ENCODE results near the gene C16orf74.

The C16orf74 gene

DNA sequence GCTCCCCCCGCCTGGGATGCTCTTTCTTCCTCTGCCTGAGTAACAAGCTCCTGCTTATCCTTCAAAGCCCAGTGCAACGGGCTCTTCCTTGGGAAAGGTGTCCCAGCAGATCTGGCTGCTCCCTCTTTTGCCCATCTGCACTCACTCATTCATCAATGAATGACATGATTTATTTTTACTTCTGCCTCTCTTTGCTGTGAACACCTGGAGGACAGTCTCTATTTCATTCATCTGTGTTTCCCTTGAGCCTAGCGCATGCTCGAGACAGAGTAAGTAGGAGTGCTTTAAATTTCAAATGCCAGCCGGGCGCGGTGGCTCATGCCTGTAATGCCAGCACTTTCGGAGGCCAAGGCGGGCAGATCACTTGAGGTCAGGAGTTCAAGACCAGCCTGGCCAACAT lies 40.2 kb downstream of the C16orf74 start:
- no peaks in the 10 kb centered on the region for H3K27me3 ChIP-seq (ENCODE audit: control insufficient read depth, insufficient read depth, low read length)
- no peak overlapping the region for H3K4me3 ChIP-seq (ENCODE audit: low read depth, low read length)
- H3K4me1 ChIP-seq (ENCODE audit: control insufficient read depth, insufficient read depth, low read length) = peaks cover 3% of the 10 kb centered on the region
- H3K36me3 ChIP-seq (ENCODE audit: control insufficient read depth, insufficient read depth, low read length) = no peaks in the 10 kb centered on the region
- no peaks in the 10 kb centered on the region for H3K9me3 ChIP-seq (ENCODE audit: control insufficient read depth, insufficient read depth, low read length)
- H3K9ac ChIP-seq (ENCODE audit: low read depth, low read length) = no peak overlapping the region

DNA sequence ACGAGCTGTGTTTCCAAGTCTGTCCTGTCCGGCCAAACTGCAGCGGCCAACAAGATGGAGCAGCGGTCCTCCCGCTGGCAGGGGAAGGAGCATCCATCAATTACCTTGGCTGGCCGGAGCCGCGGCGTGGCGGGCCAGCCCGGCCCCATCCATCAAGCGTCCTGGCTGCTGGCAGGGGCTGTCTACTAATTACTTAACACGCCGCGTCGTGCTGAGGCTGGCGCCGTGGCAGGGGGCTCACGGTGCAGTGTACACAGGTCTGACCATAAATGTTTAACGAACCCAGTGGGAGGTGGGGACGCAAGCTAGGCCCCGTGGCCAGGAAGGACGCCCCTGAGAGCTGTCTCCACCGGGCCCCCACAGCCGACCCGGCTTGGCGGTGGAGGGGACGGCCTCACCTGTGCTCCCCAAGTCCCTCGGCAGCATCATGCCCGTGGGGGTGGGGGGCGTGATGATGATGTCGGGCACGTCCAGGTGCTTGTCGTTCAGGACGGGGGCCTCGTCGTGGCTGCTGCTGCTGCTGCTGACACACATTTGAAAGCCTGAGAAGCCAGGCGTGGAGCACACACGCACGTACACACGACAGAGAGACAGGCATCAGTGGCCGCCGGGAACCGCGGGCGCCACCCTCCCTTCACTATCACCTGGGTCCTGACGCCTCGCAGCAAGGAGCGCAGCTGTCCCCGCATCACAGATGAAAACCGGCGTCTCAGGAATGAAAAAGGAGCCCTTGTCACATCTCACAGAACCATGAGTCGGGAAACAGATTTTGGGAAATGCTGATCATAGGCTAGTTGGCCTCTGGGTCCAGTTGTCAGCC lies 40.9 kb downstream of the C16orf74 start:
- Histone ChIP-seq H3K4me1 (ENCODE audit: control insufficient read depth, insufficient read depth, low read length) (no peaks in the 10 kb centered on the region), H3K4me3 (ENCODE audit: low read depth, low read length) (no peak overlapping the region), H3K36me3 (ENCODE audit: control insufficient read depth, insufficient read depth, low read length) (no peaks in the 10 kb centered on the region), H3K9ac (ENCODE audit: low read depth, low read length) (no peak overlapping the region), H3K9me3 (ENCODE audit: control insufficient read depth, insufficient read depth, low read length) (no peaks in the 10 kb centered on the region), H3K27me3 (ENCODE audit: control insufficient read depth, insufficient read depth, low read length) (no peaks in the 10 kb centered on the region)

DNA sequence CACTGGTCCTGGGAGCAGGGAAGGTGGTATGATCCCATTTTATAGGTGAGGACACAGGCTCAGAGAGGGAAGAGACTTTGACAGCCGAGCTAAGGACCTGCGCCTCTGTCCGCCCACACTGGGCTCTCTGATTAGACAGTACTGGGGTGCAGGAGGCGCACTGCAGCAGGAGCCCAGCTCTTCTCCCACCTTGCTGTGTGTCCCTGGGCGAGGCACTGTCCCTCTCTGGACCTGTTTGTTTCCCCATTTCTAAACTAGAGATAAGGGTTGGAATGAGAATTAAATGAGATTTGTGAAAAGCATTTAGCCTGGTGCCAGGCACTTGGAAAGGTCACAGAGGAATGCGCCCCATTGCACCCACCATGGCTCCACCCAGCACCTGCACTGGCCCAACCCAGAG lies 42.6 kb downstream of the C16orf74 start:
- Histone ChIP-seq H3K4me1 (ENCODE audit: control insufficient read depth, insufficient read depth, low read length) (no peaks in the 10 kb centered on the region), H3K27me3 (ENCODE audit: control insufficient read depth, insufficient read depth, low read length) (no peaks in the 10 kb centered on the region), H3K36me3 (ENCODE audit: control insufficient read depth, insufficient read depth, low read length) (no peaks in the 10 kb centered on the region), H3K4me3 (ENCODE audit: low read depth, low read length) (no peak overlapping the region), H3K9ac (ENCODE audit: low read depth, low read length) (no peak overlapping the region), H3K9me3 (ENCODE audit: control insufficient read depth, insufficient read depth, low read length) (no peaks in the 10 kb centered on the region)

DNA sequence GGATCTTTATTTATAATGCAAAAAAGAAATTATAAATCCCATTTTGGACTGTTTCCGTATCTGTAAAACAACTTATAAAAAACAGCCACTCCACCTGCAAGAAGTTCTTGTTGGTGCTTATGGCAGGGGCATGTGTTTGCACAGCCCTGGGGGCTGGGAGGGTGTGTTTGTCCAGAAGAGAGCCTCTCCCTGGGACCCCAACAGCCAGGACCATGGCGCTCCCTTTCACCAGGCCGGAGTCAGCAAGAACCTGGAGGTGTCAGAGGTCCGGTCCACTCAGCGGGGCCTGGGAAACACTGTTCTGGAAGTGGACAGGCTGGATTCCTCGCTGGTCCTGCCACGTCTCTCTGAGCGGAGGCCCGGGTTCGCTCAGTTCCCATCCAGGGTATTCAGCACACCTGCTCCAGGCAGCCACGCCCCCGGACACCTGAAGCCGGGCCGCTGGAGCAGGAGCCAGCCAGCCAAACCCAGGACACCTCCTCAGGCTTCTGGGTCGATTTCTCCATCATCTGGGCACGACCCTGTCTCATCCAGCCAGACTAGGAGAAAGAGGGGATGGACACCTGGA lies 43.3 kb downstream of the C16orf74 start:
- Histone ChIP-seq H3K36me3 (ENCODE audit: control insufficient read depth, insufficient read depth, low read length) (no peaks in the 10 kb centered on the region), H3K4me1 (ENCODE audit: control insufficient read depth, insufficient read depth, low read length) (no peaks in the 10 kb centered on the region), H3K4me3 (ENCODE audit: low read depth, low read length) (no peak overlapping the region), H3K9me3 (ENCODE audit: control insufficient read depth, insufficient read depth, low read length) (no peaks in the 10 kb centered on the region), H3K27me3 (ENCODE audit: control insufficient read depth, insufficient read depth, low read length) (no peaks in the 10 kb centered on the region), H3K9ac (ENCODE audit: low read depth, low read length) (no peak overlapping the region)

GRCh38 chr16:85706449-85707034 lies 44.4 kb downstream of the C16orf74 start:
- H3K4me3 ChIP-seq (ENCODE audit: low read depth, low read length) = no peak overlapping the region
- no peaks in the 10 kb centered on the region for H3K9me3 ChIP-seq (ENCODE audit: control insufficient read depth, insufficient read depth, low read length)
- H3K9ac ChIP-seq (ENCODE audit: low read depth, low read length) = no peak overlapping the region
- no peaks in the 10 kb centered on the region for H3K27me3 ChIP-seq (ENCODE audit: control insufficient read depth, insufficient read depth, low read length)
- H3K4me1 ChIP-seq (ENCODE audit: control insufficient read depth, insufficient read depth, low read length) = no peaks in the 10 kb centered on the region
- no peaks in the 10 kb centered on the region for H3K36me3 ChIP-seq (ENCODE audit: control insufficient read depth, insufficient read depth, low read length)

GRCh38 chr16:85704900-85705846 lies 45.7 kb downstream of the C16orf74 start:
- Histone ChIP-seq H3K27me3 (ENCODE audit: control insufficient read depth, insufficient read depth, low read length) (no peaks in the 10 kb centered on the region), H3K4me1 (ENCODE audit: control insufficient read depth, insufficient read depth, low read length) (no peaks in the 10 kb centered on the region), H3K4me3 (ENCODE audit: low read depth, low read length) (no peak overlapping the region), H3K9ac (ENCODE audit: low read depth, low read length) (no peak overlapping the region), H3K36me3 (ENCODE audit: control insufficient read depth, insufficient read depth, low read length) (no peaks in the 10 kb centered on the region), H3K9me3 (ENCODE audit: control insufficient read depth, insufficient read depth, low read length) (no peaks in the 10 kb centered on the region)

DNA sequence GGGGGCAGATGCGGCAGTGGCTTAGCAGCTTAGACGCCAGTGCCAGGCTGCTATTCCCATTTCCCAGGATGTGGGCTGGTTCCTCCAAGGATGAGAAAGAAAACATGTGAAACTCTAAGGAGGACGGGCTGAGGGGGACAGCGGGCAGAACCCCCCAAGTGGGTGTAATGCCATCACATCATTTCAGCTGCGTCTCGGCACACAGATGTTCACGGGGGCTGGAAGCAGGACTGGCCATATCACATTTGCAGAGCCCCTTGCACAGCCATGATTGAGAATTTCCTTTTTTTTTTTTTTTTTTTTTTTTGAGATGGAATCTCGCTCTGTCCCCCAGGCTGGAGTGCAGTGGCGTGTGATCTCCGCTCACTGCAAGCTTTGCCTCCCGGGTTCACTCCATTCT lies 46.9 kb downstream of the C16orf74 start:
- H3K9me3 ChIP-seq (ENCODE audit: control insufficient read depth, insufficient read depth, low read length) = no peaks in the 10 kb centered on the region
- H3K4me1 ChIP-seq (ENCODE audit: control insufficient read depth, insufficient read depth, low read length) = no peaks in the 10 kb centered on the region
- H3K4me3 ChIP-seq (ENCODE audit: low read depth, low read length) = no peak overlapping the region
- no peak overlapping the region for H3K9ac ChIP-seq (ENCODE audit: low read depth, low read length)
- H3K27me3 ChIP-seq (ENCODE audit: control insufficient read depth, insufficient read depth, low read length) = no peaks in the 10 kb centered on the region
- no peaks in the 10 kb centered on the region for H3K36me3 ChIP-seq (ENCODE audit: control insufficient read depth, insufficient read depth, low read length)

GRCh38 chr16:85699628-85700027 lies 51.3 kb downstream of the C16orf74 start:
- no peak overlapping the region for H3K4me3 ChIP-seq (ENCODE audit: low read depth, low read length)
- no peaks in the 10 kb centered on the region for H3K36me3 ChIP-seq (ENCODE audit: control insufficient read depth, insufficient read depth, low read length)
- no peaks in the 10 kb centered on the region for H3K27me3 ChIP-seq (ENCODE audit: control insufficient read depth, insufficient read depth, low read length)
- no peak overlapping the region for H3K9ac ChIP-seq (ENCODE audit: low read depth, low read length)
- no peaks in the 10 kb centered on the region for H3K4me1 ChIP-seq (ENCODE audit: control insufficient read depth, insufficient read depth, low read length)
- no peaks in the 10 kb centered on the region for H3K9me3 ChIP-seq (ENCODE audit: control insufficient read depth, insufficient read depth, low read length)

DNA sequence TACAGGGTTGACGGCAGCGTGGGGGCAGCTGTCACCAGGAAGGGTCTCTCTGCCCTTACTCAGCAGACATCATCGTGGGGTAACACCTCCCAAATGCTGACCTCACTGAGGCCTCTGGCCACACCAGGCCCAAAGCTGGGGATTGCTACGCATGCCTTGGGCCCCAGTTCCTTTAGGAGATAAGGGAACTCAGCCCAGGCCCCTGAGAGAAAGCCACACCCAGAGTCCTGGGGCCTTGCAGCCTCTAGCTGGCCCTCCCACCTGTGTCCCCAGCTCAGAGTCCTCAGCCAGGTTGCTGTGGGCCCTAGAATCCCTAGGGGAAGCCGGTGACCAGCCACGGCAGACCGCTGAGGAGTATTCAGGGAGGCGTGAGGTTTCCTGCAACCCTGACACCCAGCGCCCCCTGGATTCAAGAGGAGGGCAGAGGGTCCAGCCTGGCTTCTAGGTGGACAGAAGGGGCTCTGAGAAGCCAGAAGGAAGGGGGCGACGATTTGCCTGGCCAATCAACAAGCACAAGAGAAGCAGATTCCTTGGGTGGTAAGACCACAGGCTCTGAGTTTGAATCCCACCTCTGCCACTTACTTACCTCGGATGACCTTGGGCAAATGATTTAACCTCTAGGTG lies 51.8 kb downstream of the C16orf74 start:
- no peaks in the 10 kb centered on the region for H3K27me3 ChIP-seq (ENCODE audit: control insufficient read depth, insufficient read depth, low read length)

DNA sequence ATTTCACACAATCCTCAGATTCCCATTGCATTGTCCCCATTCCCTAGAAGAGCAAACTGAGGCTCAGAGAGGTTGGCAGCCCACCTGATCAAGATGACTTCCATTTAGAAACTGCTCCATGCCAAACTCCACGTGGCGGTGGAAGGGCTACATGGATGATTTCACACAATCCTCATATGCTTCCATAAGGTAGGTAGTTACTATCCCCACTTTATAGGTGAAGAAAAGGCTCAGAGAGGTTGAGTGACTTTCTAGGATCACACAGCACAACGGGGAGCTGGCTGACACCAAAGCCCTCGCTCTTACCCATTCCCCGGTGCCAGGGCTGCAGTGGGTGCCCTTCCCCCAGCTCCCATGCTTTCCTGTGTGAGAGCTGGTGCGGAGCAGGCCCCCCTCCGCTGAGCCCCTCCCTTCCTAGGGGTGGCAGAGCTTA lies 52.4 kb downstream of the C16orf74 start:
- H3K4me1 ChIP-seq (ENCODE audit: control insufficient read depth, insufficient read depth, low read length) = no peaks in the 10 kb centered on the region
- H3K36me3 ChIP-seq (ENCODE audit: control insufficient read depth, insufficient read depth, low read length) = no peaks in the 10 kb centered on the region
- H3K9me3 ChIP-seq (ENCODE audit: control insufficient read depth, insufficient read depth, low read length) = no peaks in the 10 kb centered on the region
- no peak overlapping the region for H3K9ac ChIP-seq (ENCODE audit: low read depth, low read length)
- no peaks in the 10 kb centered on the region for H3K27me3 ChIP-seq (ENCODE audit: control insufficient read depth, insufficient read depth, low read length)
- no peak overlapping the region for H3K4me3 ChIP-seq (ENCODE audit: low read depth, low read length)

More for the DNA sequence above, 51.8 kb downstream of the C16orf74 start:
- no peaks in the 10 kb centered on the region for H3K9me3 ChIP-seq (ENCODE audit: control insufficient read depth, insufficient read depth, low read length)
- no peak overlapping the region for H3K9ac ChIP-seq (ENCODE audit: low read depth, low read length)
- no peaks in the 10 kb centered on the region for H3K36me3 ChIP-seq (ENCODE audit: control insufficient read depth, insufficient read depth, low read length)
- no peak overlapping the region for H3K4me3 ChIP-seq (ENCODE audit: low read depth, low read length)
- H3K4me1 ChIP-seq (ENCODE audit: control insufficient read depth, insufficient read depth, low read length) = no peaks in the 10 kb centered on the region

DNA sequence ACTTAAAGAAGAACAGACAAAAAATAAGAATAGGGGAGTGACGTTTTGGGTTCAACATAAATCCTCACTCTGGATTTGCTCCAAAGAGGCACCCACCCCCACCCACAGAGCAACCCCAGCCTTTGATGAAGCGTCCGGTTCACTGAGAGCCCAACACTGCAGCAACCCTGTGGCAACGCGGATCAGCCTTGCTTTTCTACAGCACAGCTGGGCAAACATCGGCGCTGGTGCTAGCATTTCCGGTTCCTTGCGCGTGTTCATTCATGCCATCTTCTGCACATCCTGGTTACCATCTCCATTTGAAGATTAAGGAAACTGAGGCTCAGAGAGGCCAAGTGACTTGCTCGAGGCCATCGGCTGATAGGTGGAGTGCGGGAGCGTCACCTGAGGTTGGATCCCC lies 53.5 kb downstream of the C16orf74 start:
- H3K9ac ChIP-seq (ENCODE audit: low read depth, low read length) = no peak overlapping the region
- H3K4me3 ChIP-seq (ENCODE audit: low read depth, low read length) = no peak overlapping the region
- H3K9me3 ChIP-seq (ENCODE audit: control insufficient read depth, insufficient read depth, low read length) = no peaks in the 10 kb centered on the region
- no peaks in the 10 kb centered on the region for H3K27me3 ChIP-seq (ENCODE audit: control insufficient read depth, insufficient read depth, low read length)
- no peaks in the 10 kb centered on the region for H3K36me3 ChIP-seq (ENCODE audit: control insufficient read depth, insufficient read depth, low read length)
- no peaks in the 10 kb centered on the region for H3K4me1 ChIP-seq (ENCODE audit: control insufficient read depth, insufficient read depth, low read length)

Measured in iPS-15b (cell line).